HG02852 (cell line): ENCODE measurements around the gene UNC13C.
"Not testable (repeated sequence)": the region's sequence is repeated elsewhere in the genome, so short reads cannot be mapped to it uniquely, and the experiment has no call there.

ENCODE experiments used
- ATAC-seq: cut with Tn5 transposase; IDR thresholded peaks from one replicate; pipeline ENCODE4 v1.9.1; 2021; ENCODE audit warnings: mild to moderate bottlenecking, moderate library complexity; ENCODE audit not compliant: unreplicated experiment

Gene UNC13C

GRCh38 chr15:53978253-53978906 is at the start of gene UNC13C:
Gene UNC13C (plus strand): TSS chr15:53978441. CDS start chr15:54012904, 34,463 bp downstream.
- ATAC-seq, result no peak

GRCh38 chr15:53936137-53936536 is 42.1 kb upstream of the UNC13C start:
- no peak for ATAC-seq

- not testable (repeated sequence) for ATAC-seq
Observed at GRCh38 chr15:53937632-53938031, 40.6 kb upstream of the UNC13C start.

- no peak for ATAC-seq
Observed at GRCh38 chr15:53950572-53950971, 27.7 kb upstream of the UNC13C start.

- ATAC-seq, result no peak
Observed at GRCh38 chr15:53955396-53955795, 22.8 kb upstream of the UNC13C start.

- ATAC-seq, result no peak
Observed at GRCh38 chr15:53962646-53963561, 15.3 kb upstream of the UNC13C start.

- ATAC-seq, result no peak
Observed at GRCh38 chr15:53963801-53964200, 14.4 kb upstream of the UNC13C start.

GRCh38 chr15:53974121-53974520 is 4.1 kb upstream of the UNC13C start:
- ATAC-seq, result no peak

- no peak for ATAC-seq
Observed at GRCh38 chr15:53974813-53975212, 3.4 kb upstream of the UNC13C start.

- ATAC-seq, result no peak
Observed at GRCh38 chr15:53976844-53977392, 1.3 kb upstream of the UNC13C start.

GRCh38 chr15:53979051-53979788 is 979 bp downstream of the UNC13C start:
- ATAC-seq, result no peak

GRCh38 chr15:53980021-53980420 is 1.8 kb downstream of the UNC13C start:
- no peak for ATAC-seq

- no peak for ATAC-seq
Observed at GRCh38 chr15:53982071-53982680, 3.9 kb downstream of the UNC13C start.

GRCh38 chr15:53982876-53983275 is 4.6 kb downstream of the UNC13C start:
- no peak for ATAC-seq

- no peak for ATAC-seq
Observed at GRCh38 chr15:53984221-53984620, 6.0 kb downstream of the UNC13C start.

GRCh38 chr15:53985562-53985961 is 7.3 kb downstream of the UNC13C start:
- no peak for ATAC-seq

GRCh38 chr15:53987480-53987879 is 9.2 kb downstream of the UNC13C start:
- no peak for ATAC-seq

- ATAC-seq, result no peak
Observed at GRCh38 chr15:54007256-54007655, 29.0 kb downstream of the UNC13C start.

- no peak for ATAC-seq
Observed at GRCh38 chr15:54011656-54012055, 33.4 kb downstream of the UNC13C start.

- ATAC-seq, result no peak
Observed at GRCh38 chr15:54014067-54014655, 35.9 kb downstream of the UNC13C start.
